RPMI7951 (cell line): ENCODE measurements around the gene IL1RL1. TPM values are rescaled to one million over a fixed set of nuclear protein-coding genes. Genes with fewer than 3 reads are reported as not detected.
"Not testable (repeated sequence)": the region's sequence is repeated elsewhere in the genome, so short reads cannot be mapped to it uniquely, and the experiment has no call there.

Experiments used
- DNase-seq: peaks from one replicate; pipeline ENCODE4 v3.0.0-alpha.2; 2012; ENCODE audit warnings: low read depth
- total RNA-seq: library from RNA; depleted of rRNA; stranded (reverse); fragments of >200 nt; shearing (Covaris generic); gene quantifications from 2 replicates; pipeline ENCODE4 v1.2.3, GENCODE V29; 2014

The IL1RL1 gene
- total RNA-seq, 1 experiment from 2014 or later, result not detected

GRCh38 chr2:102291319-102292075, 19.9 kb upstream of the IL1RL1 start:
- no peak for DNase-seq

GRCh38 chr2:102294802-102295489, 16.4 kb upstream of the IL1RL1 start:
- DNase-seq, result no peak

GRCh38 chr2:102295566-102295965, 15.8 kb upstream of the IL1RL1 start:
- DNase-seq, result no peak

- DNase-seq, result no peak
These were observed 14.9 kb upstream of the IL1RL1 start for GRCh38 chr2:102296449-102296848.

GRCh38 chr2:102297891-102298290, 13.5 kb upstream of the IL1RL1 start:
- no peak for DNase-seq

- DNase-seq, result peak; percentile 9
These were observed 9.4 kb upstream of the IL1RL1 start for GRCh38 chr2:102301867-102302362.

GRCh38 chr2:102302458-102302857, 8.9 kb upstream of the IL1RL1 start:
- no peak for DNase-seq

GRCh38 chr2:102303589-102303988, 7.8 kb upstream of the IL1RL1 start:
- no peak for DNase-seq

GRCh38 chr2:102304268-102304667, 7.1 kb upstream of the IL1RL1 start:
- DNase-seq, result no peak

- DNase-seq, result no peak
These were observed 6.4 kb upstream of the IL1RL1 start for GRCh38 chr2:102304711-102305611.

- no peak for DNase-seq
These were observed 5.2 kb upstream of the IL1RL1 start for GRCh38 chr2:102306125-102306524.

GRCh38 chr2:102313025-102313424, 1.7 kb downstream of the IL1RL1 start:
- no peak for DNase-seq

- no peak for DNase-seq
These were observed 2.1 kb downstream of the IL1RL1 start for GRCh38 chr2:102313471-102313870.

- no peak for DNase-seq
These were observed 2.6 kb downstream of the IL1RL1 start for GRCh38 chr2:102313950-102314349.

GRCh38 chr2:102315921-102316320, 4.6 kb downstream of the IL1RL1 start:
- no peak for DNase-seq

GRCh38 chr2:102317715-102318114, 6.4 kb downstream of the IL1RL1 start:
- no peak for DNase-seq

- no peak for DNase-seq
These were observed 7.1 kb downstream of the IL1RL1 start for GRCh38 chr2:102318437-102318836.

GRCh38 chr2:102321941-102322719, 10.8 kb downstream of the IL1RL1 start:
- no peak for DNase-seq

GRCh38 chr2:102324914-102325313, 13.6 kb downstream of the IL1RL1 start:
- DNase-seq, result not testable (repeated sequence)

- no peak for DNase-seq
These were observed 20.1 kb downstream of the IL1RL1 start for GRCh38 chr2:102331311-102331980.

- DNase-seq, result no peak
These were observed 23.1 kb downstream of the IL1RL1 start for GRCh38 chr2:102334486-102334885.
